Measurements from ENCODE around the gene SYT1.

SYT1 gene

GRCh38 chr12:79082595-79082994 is 218.0 kb downstream of the SYT1 start:
- Histone ChIP-seq H3K9me3 (ENCODE audit: control insufficient read depth in 2 of 2, low read length in 2 of 2) (no peaks in the 10 kb centered on the region), H3K36me3 (ENCODE audit: control insufficient read depth in 2 of 2, insufficient read depth in 2 of 2, low read length in 2 of 2) (no peaks in the 10 kb centered on the region), H3K9ac (ENCODE audit: low read length in 2 of 2) (no peak overlapping the region), H3K27ac (ENCODE audit: low read length) (no peak overlapping the region), H3K4me1 (ENCODE audit: control insufficient read depth, insufficient read depth, low read length) (no peaks in the 10 kb centered on the region), H3K4me3 (ENCODE audit: low read length in 2 of 2) (no peak overlapping the region), H3K27me3 (ENCODE audit: control insufficient read depth in 1 of 2, insufficient read depth in 2 of 2, low read length in 2 of 2) (no peaks in the 10 kb centered on the region)

- H3K27me3 ChIP-seq (ENCODE audit: control insufficient read depth in 1 of 2, insufficient read depth in 2 of 2, low read length in 2 of 2): no peaks in the 10 kb centered on the region
- no peaks in the 10 kb centered on the region for H3K9me3 ChIP-seq (ENCODE audit: control insufficient read depth in 2 of 2, low read length in 2 of 2)
- H3K9ac ChIP-seq (ENCODE audit: low read length in 2 of 2): no peak overlapping the region
- no peak overlapping the region for H3K4me3 ChIP-seq (ENCODE audit: low read length in 2 of 2)
- H3K36me3 ChIP-seq (ENCODE audit: control insufficient read depth in 2 of 2, insufficient read depth in 2 of 2, low read length in 2 of 2): no peaks in the 10 kb centered on the region
- H3K27ac ChIP-seq (ENCODE audit: low read length): no peak overlapping the region
- no peaks in the 10 kb centered on the region for H3K4me1 ChIP-seq (ENCODE audit: control insufficient read depth, insufficient read depth, low read length)
These were observed 218.6 kb downstream of the SYT1 start for GRCh38 chr12:79083181-79083580.

- Histone ChIP-seq H3K27ac (ENCODE audit: low read length) (no peak overlapping the region), H3K4me3 (ENCODE audit: low read length in 2 of 2) (no peak overlapping the region), H3K36me3 (ENCODE audit: control insufficient read depth in 2 of 2, insufficient read depth in 2 of 2, low read length in 2 of 2) (no peaks in the 10 kb centered on the region), H3K9me3 (ENCODE audit: control insufficient read depth in 2 of 2, low read length in 2 of 2) (no peaks in the 10 kb centered on the region), H3K9ac (ENCODE audit: low read length in 2 of 2) (no peak overlapping the region), H3K27me3 (ENCODE audit: control insufficient read depth in 1 of 2, insufficient read depth in 2 of 2, low read length in 2 of 2) (no peaks in the 10 kb centered on the region), H3K4me1 (ENCODE audit: control insufficient read depth, insufficient read depth, low read length) (no peaks in the 10 kb centered on the region)
These were observed 220.6 kb downstream of the SYT1 start for GRCh38 chr12:79085106-79085682.

- Histone ChIP-seq H3K9ac (ENCODE audit: low read length in 2 of 2) (no peak overlapping the region), H3K27me3 (ENCODE audit: control insufficient read depth in 1 of 2, insufficient read depth in 2 of 2, low read length in 2 of 2) (no peaks in the 10 kb centered on the region), H3K4me1 (ENCODE audit: control insufficient read depth, insufficient read depth, low read length) (no peaks in the 10 kb centered on the region), H3K27ac (ENCODE audit: low read length) (no peak overlapping the region), H3K36me3 (ENCODE audit: control insufficient read depth in 2 of 2, insufficient read depth in 2 of 2, low read length in 2 of 2) (no peaks in the 10 kb centered on the region), H3K9me3 (ENCODE audit: control insufficient read depth in 2 of 2, low read length in 2 of 2) (no peaks in the 10 kb centered on the region), H3K4me3 (ENCODE audit: low read length in 2 of 2) (no peak overlapping the region)
These were observed 222.1 kb downstream of the SYT1 start for GRCh38 chr12:79086541-79087296.

GRCh38 chr12:79098530-79098929 is 234.0 kb downstream of the SYT1 start:
- no peaks in the 10 kb centered on the region for H3K9me3 ChIP-seq (ENCODE audit: control insufficient read depth in 2 of 2, low read length in 2 of 2)
- no peaks in the 10 kb centered on the region for H3K36me3 ChIP-seq (ENCODE audit: control insufficient read depth in 2 of 2, insufficient read depth in 2 of 2, low read length in 2 of 2)
- H3K27ac ChIP-seq (ENCODE audit: low read length): no peak overlapping the region
- H3K9ac ChIP-seq (ENCODE audit: low read length in 2 of 2): no peak overlapping the region
- no peaks in the 10 kb centered on the region for H3K27me3 ChIP-seq (ENCODE audit: control insufficient read depth in 1 of 2, insufficient read depth in 2 of 2, low read length in 2 of 2)
- no peaks in the 10 kb centered on the region for H3K4me1 ChIP-seq (ENCODE audit: control insufficient read depth, insufficient read depth, low read length)
- no peak overlapping the region for H3K4me3 ChIP-seq (ENCODE audit: low read length in 2 of 2)

GRCh38 chr12:79108962-79109361 is 244.4 kb downstream of the SYT1 start:
- no peak overlapping the region for H3K4me3 ChIP-seq (ENCODE audit: low read length in 2 of 2)
- no peaks in the 10 kb centered on the region for H3K9me3 ChIP-seq (ENCODE audit: control insufficient read depth in 2 of 2, low read length in 2 of 2)
- H3K36me3 ChIP-seq (ENCODE audit: control insufficient read depth in 2 of 2, insufficient read depth in 2 of 2, low read length in 2 of 2): no peaks in the 10 kb centered on the region
- H3K27ac ChIP-seq (ENCODE audit: low read length): no peak overlapping the region
- H3K27me3 ChIP-seq (ENCODE audit: control insufficient read depth in 1 of 2, insufficient read depth in 2 of 2, low read length in 2 of 2): no peaks in the 10 kb centered on the region
- H3K4me1 ChIP-seq (ENCODE audit: control insufficient read depth, insufficient read depth, low read length): no peaks in the 10 kb centered on the region
- H3K9ac ChIP-seq (ENCODE audit: low read length in 2 of 2): no peak overlapping the region

- Histone ChIP-seq H3K4me3 (ENCODE audit: low read length in 2 of 2) (no peak overlapping the region), H3K9ac (ENCODE audit: low read length in 2 of 2) (no peak overlapping the region), H3K36me3 (ENCODE audit: control insufficient read depth in 2 of 2, insufficient read depth in 2 of 2, low read length in 2 of 2) (no peaks in the 10 kb centered on the region), H3K4me1 (ENCODE audit: control insufficient read depth, insufficient read depth, low read length) (no peaks in the 10 kb centered on the region), H3K9me3 (ENCODE audit: control insufficient read depth in 2 of 2, low read length in 2 of 2) (no peaks in the 10 kb centered on the region), H3K27ac (ENCODE audit: low read length) (no peak overlapping the region), H3K27me3 (ENCODE audit: control insufficient read depth in 1 of 2, insufficient read depth in 2 of 2, low read length in 2 of 2) (no peaks in the 10 kb centered on the region)
These were observed 250.3 kb downstream of the SYT1 start for GRCh38 chr12:79114896-79115295.

- Histone ChIP-seq H3K4me3 (ENCODE audit: low read length in 2 of 2) (no peak overlapping the region), H3K4me1 (ENCODE audit: control insufficient read depth, insufficient read depth, low read length) (no peaks in the 10 kb centered on the region), H3K9ac (ENCODE audit: low read length in 2 of 2) (no peak overlapping the region), H3K36me3 (ENCODE audit: control insufficient read depth in 2 of 2, insufficient read depth in 2 of 2, low read length in 2 of 2) (no peaks in the 10 kb centered on the region), H3K27me3 (ENCODE audit: control insufficient read depth in 1 of 2, insufficient read depth in 2 of 2, low read length in 2 of 2) (no peaks in the 10 kb centered on the region), H3K9me3 (ENCODE audit: control insufficient read depth in 2 of 2, low read length in 2 of 2) (no peaks in the 10 kb centered on the region), H3K27ac (ENCODE audit: low read length) (no peak overlapping the region)
These were observed 251.2 kb downstream of the SYT1 start for GRCh38 chr12:79115743-79116142.

GRCh38 chr12:79119796-79120195 is 255.2 kb downstream of the SYT1 start:
- no peaks in the 10 kb centered on the region for H3K9me3 ChIP-seq (ENCODE audit: control insufficient read depth in 2 of 2, low read length in 2 of 2)

GRCh38 chr12:79121486-79121885 is 256.9 kb downstream of the SYT1 start:
- Histone ChIP-seq H3K36me3 (ENCODE audit: control insufficient read depth in 2 of 2, insufficient read depth in 2 of 2, low read length in 2 of 2) (no peaks in the 10 kb centered on the region), H3K9ac (ENCODE audit: low read length in 2 of 2) (no peak overlapping the region), H3K27ac (ENCODE audit: low read length) (no peak overlapping the region), H3K9me3 (ENCODE audit: control insufficient read depth in 2 of 2, low read length in 2 of 2) (no peaks in the 10 kb centered on the region), H3K27me3 (ENCODE audit: control insufficient read depth in 1 of 2, insufficient read depth in 2 of 2, low read length in 2 of 2) (no peaks in the 10 kb centered on the region), H3K4me1 (ENCODE audit: control insufficient read depth, insufficient read depth, low read length) (no peaks in the 10 kb centered on the region), H3K4me3 (ENCODE audit: low read length in 2 of 2) (no peak overlapping the region)

More at GRCh38 chr12:79119796-79120195, 255.2 kb downstream of the SYT1 start:
- H3K27ac ChIP-seq (ENCODE audit: low read length): no peak overlapping the region
- no peaks in the 10 kb centered on the region for H3K4me1 ChIP-seq (ENCODE audit: control insufficient read depth, insufficient read depth, low read length)
- no peaks in the 10 kb centered on the region for H3K36me3 ChIP-seq (ENCODE audit: control insufficient read depth in 2 of 2, insufficient read depth in 2 of 2, low read length in 2 of 2)
- H3K4me3 ChIP-seq (ENCODE audit: low read length in 2 of 2): no peak overlapping the region
- no peak overlapping the region for H3K9ac ChIP-seq (ENCODE audit: low read length in 2 of 2)
- H3K27me3 ChIP-seq (ENCODE audit: control insufficient read depth in 1 of 2, insufficient read depth in 2 of 2, low read length in 2 of 2): no peaks in the 10 kb centered on the region

GRCh38 chr12:79124385-79124784 is 259.8 kb downstream of the SYT1 start:
- no peaks in the 10 kb centered on the region for H3K36me3 ChIP-seq (ENCODE audit: control insufficient read depth in 2 of 2, insufficient read depth in 2 of 2, low read length in 2 of 2)
- no peak overlapping the region for H3K9ac ChIP-seq (ENCODE audit: low read length in 2 of 2)
- H3K27ac ChIP-seq (ENCODE audit: low read length): no peak overlapping the region
- no peaks in the 10 kb centered on the region for H3K9me3 ChIP-seq (ENCODE audit: control insufficient read depth in 2 of 2, low read length in 2 of 2)
- H3K27me3 ChIP-seq (ENCODE audit: control insufficient read depth in 1 of 2, insufficient read depth in 2 of 2, low read length in 2 of 2): no peaks in the 10 kb centered on the region
- H3K4me3 ChIP-seq (ENCODE audit: low read length in 2 of 2): no peak overlapping the region
- H3K4me1 ChIP-seq (ENCODE audit: control insufficient read depth, insufficient read depth, low read length): no peaks in the 10 kb centered on the region

All from stomach smooth muscle (tissue), 2 donors.